Measurements from ENCODE around the gene MYO7A. TPM values are rescaled to one million over a fixed set of nuclear protein-coding genes. Genes with fewer than 3 reads are reported as not detected.

MYO7A gene
- total RNA-seq, 1 experiment from 2014 or later = 2.5 TPM

GRCh38 chr11:77171254-77171653 is 43.2 kb downstream of the MYO7A start:
- Mint-ChIP-seq H3K4me3 (no peak overlapping the region), H3K9me3 (no peaks in the 10 kb centered on the region), H3K4me1 (peaks cover 64% of the 10 kb centered on the region), H3K27ac (peak overlapping the region; percentile 19; the same call in 1 of the 2 replicates), H3K36me3 (no peaks in the 10 kb centered on the region), H3K27me3 (ENCODE audit: low read depth) (peaks cover 8% of the 10 kb centered on the region; the same call in 1 of the 2 replicates)
- TF ChIP-seq NR2C2 (CRISPR knock-in tag; IDR thresholded peaks at IDR 0.05) = no peak
- TF ChIP-seq, protein P1, sequence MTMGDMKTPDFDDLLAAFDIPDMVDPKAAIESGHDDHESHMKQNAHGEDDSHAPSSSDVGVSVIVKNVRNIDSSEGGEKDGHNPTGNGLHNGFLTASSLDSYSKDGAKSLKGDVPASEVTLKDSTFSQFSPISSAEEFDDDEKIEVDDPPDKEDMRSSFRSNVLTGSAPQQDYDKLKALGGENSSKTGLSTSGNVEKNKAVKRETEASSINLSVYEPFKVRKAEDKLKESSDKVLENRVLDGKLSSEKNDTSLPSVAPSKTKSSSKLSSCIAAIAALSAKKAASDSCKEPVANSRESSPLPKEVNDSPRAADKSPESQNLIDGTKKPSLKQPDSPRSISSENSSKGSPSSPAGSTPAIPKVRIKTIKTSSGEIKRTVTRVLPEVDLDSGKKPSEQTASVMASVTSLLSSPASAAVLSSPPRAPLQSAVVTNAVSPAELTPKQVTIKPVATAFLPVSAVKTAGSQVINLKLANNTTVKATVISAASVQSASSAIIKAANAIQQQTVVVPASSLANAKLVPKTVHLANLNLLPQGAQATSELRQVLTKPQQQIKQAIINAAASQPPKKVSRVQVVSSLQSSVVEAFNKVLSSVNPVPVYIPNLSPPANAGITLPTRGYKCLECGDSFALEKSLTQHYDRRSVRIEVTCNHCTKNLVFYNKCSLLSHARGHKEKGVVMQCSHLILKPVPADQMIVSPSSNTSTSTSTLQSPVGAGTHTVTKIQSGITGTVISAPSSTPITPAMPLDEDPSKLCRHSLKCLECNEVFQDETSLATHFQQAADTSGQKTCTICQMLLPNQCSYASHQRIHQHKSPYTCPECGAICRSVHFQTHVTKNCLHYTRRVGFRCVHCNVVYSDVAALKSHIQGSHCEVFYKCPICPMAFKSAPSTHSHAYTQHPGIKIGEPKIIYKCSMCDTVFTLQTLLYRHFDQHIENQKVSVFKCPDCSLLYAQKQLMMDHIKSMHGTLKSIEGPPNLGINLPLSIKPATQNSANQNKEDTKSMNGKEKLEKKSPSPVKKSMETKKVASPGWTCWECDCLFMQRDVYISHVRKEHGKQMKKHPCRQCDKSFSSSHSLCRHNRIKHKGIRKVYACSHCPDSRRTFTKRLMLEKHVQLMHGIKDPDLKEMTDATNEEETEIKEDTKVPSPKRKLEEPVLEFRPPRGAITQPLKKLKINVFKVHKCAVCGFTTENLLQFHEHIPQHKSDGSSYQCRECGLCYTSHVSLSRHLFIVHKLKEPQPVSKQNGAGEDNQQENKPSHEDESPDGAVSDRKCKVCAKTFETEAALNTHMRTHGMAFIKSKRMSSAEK (CRISPR knock-in tag; IDR thresholded peaks at IDR 0.05; ENCODE audit: borderline replicate concordance) = no peak
- no peak for TF ChIP-seq CTCF (IDR thresholded peaks at IDR 0.05)
- no peak for TF ChIP-seq FOXJ3 (CRISPR knock-in tag; IDR thresholded peaks at IDR 0.05; ENCODE audit: borderline replicate concordance)
- TF ChIP-seq, protein P2, sequence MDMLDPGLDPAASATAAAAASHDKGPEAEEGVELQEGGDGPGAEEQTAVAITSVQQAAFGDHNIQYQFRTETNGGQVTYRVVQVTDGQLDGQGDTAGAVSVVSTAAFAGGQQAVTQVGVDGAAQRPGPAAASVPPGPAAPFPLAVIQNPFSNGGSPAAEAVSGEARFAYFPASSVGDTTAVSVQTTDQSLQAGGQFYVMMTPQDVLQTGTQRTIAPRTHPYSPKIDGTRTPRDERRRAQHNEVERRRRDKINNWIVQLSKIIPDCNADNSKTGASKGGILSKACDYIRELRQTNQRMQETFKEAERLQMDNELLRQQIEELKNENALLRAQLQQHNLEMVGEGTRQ (CRISPR knock-in tag; IDR thresholded peaks at IDR 0.05) = no peak
- TF ChIP-seq, protein P3, sequence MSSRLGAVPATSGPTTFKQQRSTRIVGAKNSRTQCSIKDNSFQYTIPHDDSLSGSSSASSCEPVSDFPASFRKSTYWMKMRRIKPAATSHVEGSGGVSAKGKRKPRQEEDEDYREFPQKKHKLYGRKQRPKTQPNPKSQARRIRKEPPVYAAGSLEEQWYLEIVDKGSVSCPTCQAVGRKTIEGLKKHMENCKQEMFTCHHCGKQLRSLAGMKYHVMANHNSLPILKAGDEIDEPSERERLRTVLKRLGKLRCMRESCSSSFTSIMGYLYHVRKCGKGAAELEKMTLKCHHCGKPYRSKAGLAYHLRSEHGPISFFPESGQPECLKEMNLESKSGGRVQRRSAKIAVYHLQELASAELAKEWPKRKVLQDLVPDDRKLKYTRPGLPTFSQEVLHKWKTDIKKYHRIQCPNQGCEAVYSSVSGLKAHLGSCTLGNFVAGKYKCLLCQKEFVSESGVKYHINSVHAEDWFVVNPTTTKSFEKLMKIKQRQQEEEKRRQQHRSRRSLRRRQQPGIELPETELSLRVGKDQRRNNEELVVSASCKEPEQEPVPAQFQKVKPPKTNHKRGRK (CRISPR knock-in tag; IDR thresholded peaks at IDR 0.05; ENCODE audit: borderline replicate concordance) = no peak
- TF ChIP-seq E2F1 (CRISPR knock-in tag; IDR thresholded peaks at IDR 0.05) = no peak
- no peak for TF ChIP-seq TP53 (CRISPR knock-in tag; IDR thresholded peaks at IDR 0.05)
- no peak for TF ChIP-seq GABPB1 (CRISPR knock-in tag; IDR thresholded peaks at IDR 0.05)
- TF ChIP-seq ESRRA (CRISPR knock-in tag; IDR thresholded peaks at IDR 0.05; ENCODE audit: borderline replicate concordance) = no peak
- TF ChIP-seq TEAD4 (CRISPR knock-in tag; IDR thresholded peaks at IDR 0.05) = no peak
- no peak for TF ChIP-seq ARID4B (CRISPR knock-in tag; IDR thresholded peaks at IDR 0.05; ENCODE audit: borderline replicate concordance)
- DNase-seq (ENCODE audit: low spot score) (no peak), ATAC-seq (no peak)
- ChIA-PET POLR2A (interaction anchor here (1.0 kb wide), 1 partner anchor 24 kb away, joined by 4 read pairs; no protein-coding TSS in a partner anchor), CTCF (interaction anchor here (0.7 to 10.1 kb wide), 11 partner anchors 7 to 419 kb away, joined by 3 to 121 read pairs (median 5); partner anchors contain the start of genes AQP11 and MYO7A)
